Esophagus squamous epithelium (tissue), 4 donors: ENCODE results near the gene LILRB4.

ENCODE experiments used
- POLR2A ChIP-seq, 4 donors: fragments of 450-650 bp; IDR thresholded peaks; one replicate each; pipeline ENCODE4 v1.6.1; 2017; ENCODE audit warnings: antibody characterized with exemption in 4 of 4, mild to moderate bottlenecking in 4 of 4, moderate library complexity in 3 of 4
- TF ChIP-seq, protein P1 (sequence below), 6 experiments: fragments of 450-650 bp in 4 of 6; fragments of 200-600 bp in 2 of 6; sonication (generic) in 2 of 6; IDR thresholded peaks; one replicate each; pipeline ENCODE4 v1.5.1; 2016 to 2019; ENCODE audit warnings: antibody characterized with exemption in 6 of 6, mild to moderate bottlenecking in 4 of 6, moderate library complexity in 4 of 6

DNA sequence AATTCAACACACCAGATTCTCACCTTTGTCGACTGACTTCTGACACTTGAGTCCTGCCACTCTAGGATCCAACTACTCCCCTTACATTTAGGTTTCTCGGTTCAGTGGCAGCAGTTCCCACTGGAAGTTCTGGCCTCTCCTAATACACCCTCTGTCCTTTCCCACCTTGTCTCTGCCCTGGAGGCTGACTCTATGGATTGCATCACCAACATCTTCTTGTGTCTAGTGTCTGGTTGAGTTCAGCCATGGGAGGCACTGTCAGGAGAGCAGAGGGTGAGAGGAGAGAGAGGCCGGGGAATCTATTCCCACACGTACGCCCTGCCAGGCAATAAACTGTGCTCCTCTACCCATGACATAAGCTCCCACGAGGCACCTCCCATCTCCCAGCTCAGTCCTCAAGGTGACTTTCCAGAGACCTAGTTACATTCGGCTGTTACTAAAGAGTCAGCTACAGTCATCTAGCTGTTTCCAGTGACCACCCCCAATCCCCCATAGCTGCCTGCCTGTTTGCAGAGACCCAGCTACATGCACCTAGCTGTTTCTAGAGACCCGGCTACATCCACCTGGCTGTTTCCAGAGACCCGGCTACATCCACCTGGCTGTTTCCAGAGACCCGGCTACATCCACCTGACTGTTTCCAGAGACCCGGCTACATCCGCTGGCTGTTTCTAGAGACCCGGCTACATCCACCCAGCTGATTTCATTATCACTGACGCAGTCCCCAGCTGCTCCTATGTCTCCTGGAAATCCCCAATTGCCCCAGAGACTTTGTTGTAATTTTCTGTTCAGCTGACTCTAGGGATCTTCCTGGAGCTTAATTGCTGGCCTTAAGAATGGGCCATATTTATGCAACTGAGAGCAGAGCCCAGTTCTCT is 8.1 kb upstream of the LILRB4 start:
- TF ChIP-seq POLR2A (IDR thresholded peaks at IDR 0.05): no peak
- TF ChIP-seq, protein P1, sequence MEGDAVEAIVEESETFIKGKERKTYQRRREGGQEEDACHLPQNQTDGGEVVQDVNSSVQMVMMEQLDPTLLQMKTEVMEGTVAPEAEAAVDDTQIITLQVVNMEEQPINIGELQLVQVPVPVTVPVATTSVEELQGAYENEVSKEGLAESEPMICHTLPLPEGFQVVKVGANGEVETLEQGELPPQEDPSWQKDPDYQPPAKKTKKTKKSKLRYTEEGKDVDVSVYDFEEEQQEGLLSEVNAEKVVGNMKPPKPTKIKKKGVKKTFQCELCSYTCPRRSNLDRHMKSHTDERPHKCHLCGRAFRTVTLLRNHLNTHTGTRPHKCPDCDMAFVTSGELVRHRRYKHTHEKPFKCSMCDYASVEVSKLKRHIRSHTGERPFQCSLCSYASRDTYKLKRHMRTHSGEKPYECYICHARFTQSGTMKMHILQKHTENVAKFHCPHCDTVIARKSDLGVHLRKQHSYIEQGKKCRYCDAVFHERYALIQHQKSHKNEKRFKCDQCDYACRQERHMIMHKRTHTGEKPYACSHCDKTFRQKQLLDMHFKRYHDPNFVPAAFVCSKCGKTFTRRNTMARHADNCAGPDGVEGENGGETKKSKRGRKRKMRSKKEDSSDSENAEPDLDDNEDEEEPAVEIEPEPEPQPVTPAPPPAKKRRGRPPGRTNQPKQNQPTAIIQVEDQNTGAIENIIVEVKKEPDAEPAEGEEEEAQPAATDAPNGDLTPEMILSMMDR (IDR thresholded peaks at IDR 0.05): no peak
